Thoracic aorta (tissue), 2 donors: ENCODE data around the gene MPP3. TPM values are rescaled to one million over a fixed set of nuclear protein-coding genes. Genes with fewer than 3 reads are reported as not detected.
"Not testable (repeated sequence)": the region's sequence is repeated elsewhere in the genome, so short reads cannot be mapped to it uniquely, and the experiment has no call there.

Source experiments
- ATAC-seq: fragments of 150-250 bp; one replicate; pipeline ENCODE4 v1.8.0; 2017; ENCODE audit warnings: low read depth; ENCODE audit not compliant: insufficient number of reproducible peaks, low FRiP score
- DNase-seq: peaks from one replicate; pipeline ENCODE4 v3.0.0-alpha.2; 2020; ENCODE audit warnings: low spot score
- H3K27ac ChIP-seq, 2 donors: fragments of 200-600 bp; sonication (generic); 1 replicate in 1 of 2; 2 replicates in 1 of 2; pipeline ENCODE4 v1.5.1; 2016; ENCODE audit warnings: mild to moderate bottlenecking in 2 of 2, moderate library complexity in 2 of 2
- H3K27me3 ChIP-seq: fragments of 200-600 bp; sonication (generic); replicated peaks from 2 replicates; pipeline ENCODE4 v1.6.0; 2016; ENCODE audit warnings: mild to moderate bottlenecking; ENCODE audit not compliant: insufficient read depth
- H3K36me3 ChIP-seq: fragments of 200-600 bp; sonication (generic); one replicate; pipeline ENCODE4 v1.5.1; 2016
- H3K4me1 ChIP-seq, 2 donors: fragments of 200-600 bp; sonication (generic); 1 replicate in 1 of 2; 2 replicates in 1 of 2; pipeline versions ENCODE4 v1.5.1 to v1.6.0; 2016; ENCODE audit warnings: low read depth in 2 of 2, mild to moderate bottlenecking in 1 of 2; ENCODE audit not compliant: control insufficient read depth in 1 of 2
- H3K4me3 ChIP-seq: fragments of 200-600 bp; sonication (generic); 2 replicates; pipeline ENCODE4 v1.5.1; 2016; ENCODE audit warnings: mild to moderate bottlenecking
- H3K9me3 ChIP-seq: fragments of 200-600 bp; sonication (generic); 2 replicates; pipeline ENCODE4 v1.5.1; 2016
- total RNA-seq, 2 donors: library from RNA; depleted of rRNA; stranded (reverse); fragments of >200 nt; gene quantifications; one replicate each; pipeline versions ENCODE4 v1.1.0 to v1.2.3, GENCODE V29; 2016
- TF ChIP-seq, protein P1 (sequence below): fragments of 200-600 bp; sonication (generic); IDR thresholded peaks from one replicate; pipeline ENCODE4 v1.5.1; 2019; ENCODE audit warnings: antibody characterized with exemption

Gene MPP3
- total RNA-seq, 2 donors from 2014 or later: 32.8 to 73.8 TPM

DNA sequence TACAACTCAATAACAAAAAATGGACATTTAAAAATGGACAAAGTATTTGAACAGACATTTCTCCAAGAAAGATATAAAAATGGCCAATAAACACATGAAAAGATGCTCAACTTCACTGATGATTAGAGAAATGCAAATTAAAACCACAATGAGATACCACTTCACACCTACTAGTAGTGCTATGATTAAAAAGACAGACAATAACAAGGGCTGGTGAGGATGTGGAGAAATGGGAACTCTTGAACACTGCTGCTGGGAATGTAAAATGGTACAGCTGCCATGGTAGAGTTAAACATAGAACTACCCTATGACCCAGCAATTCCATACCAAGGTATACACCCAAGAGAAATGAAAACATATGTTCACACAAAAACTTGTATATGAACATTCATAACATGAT lies 27.8 kb downstream of the MPP3 start:
- no peaks in the 10 kb centered on the region for H3K4me1 ChIP-seq
- no peaks in the 10 kb centered on the region for H3K9me3 ChIP-seq
- no peak overlapping the region for H3K4me3 ChIP-seq
- no peak overlapping the region for H3K27ac ChIP-seq
- ATAC-seq: no peak
- TF ChIP-seq, protein P1, sequence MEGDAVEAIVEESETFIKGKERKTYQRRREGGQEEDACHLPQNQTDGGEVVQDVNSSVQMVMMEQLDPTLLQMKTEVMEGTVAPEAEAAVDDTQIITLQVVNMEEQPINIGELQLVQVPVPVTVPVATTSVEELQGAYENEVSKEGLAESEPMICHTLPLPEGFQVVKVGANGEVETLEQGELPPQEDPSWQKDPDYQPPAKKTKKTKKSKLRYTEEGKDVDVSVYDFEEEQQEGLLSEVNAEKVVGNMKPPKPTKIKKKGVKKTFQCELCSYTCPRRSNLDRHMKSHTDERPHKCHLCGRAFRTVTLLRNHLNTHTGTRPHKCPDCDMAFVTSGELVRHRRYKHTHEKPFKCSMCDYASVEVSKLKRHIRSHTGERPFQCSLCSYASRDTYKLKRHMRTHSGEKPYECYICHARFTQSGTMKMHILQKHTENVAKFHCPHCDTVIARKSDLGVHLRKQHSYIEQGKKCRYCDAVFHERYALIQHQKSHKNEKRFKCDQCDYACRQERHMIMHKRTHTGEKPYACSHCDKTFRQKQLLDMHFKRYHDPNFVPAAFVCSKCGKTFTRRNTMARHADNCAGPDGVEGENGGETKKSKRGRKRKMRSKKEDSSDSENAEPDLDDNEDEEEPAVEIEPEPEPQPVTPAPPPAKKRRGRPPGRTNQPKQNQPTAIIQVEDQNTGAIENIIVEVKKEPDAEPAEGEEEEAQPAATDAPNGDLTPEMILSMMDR: no peak
- no peak for DNase-seq
- peaks cover 16% of the 10 kb centered on the region for H3K36me3 ChIP-seq
- H3K27me3 ChIP-seq: no peaks in the 10 kb centered on the region

DNA sequence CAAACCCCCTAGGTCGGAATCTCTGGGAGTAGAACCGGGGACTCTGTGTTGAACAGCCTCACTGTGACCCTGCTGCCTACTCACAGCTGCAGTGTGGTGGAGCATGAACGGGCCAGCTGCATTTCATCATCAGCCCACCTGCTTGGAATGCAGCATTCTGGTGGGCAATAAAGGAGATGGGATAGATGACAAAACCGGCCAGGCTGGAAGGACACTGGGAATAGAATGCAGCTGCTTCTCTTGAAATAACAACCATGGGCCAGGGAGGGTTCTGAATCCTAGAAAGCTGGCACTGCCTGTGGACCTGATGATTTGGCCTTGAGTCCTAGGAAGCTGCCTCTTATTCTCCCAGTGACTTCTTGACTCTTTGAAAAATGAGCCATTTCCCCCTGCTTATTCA lies 29.2 kb downstream of the MPP3 start:
- ATAC-seq: no peak

DNA sequence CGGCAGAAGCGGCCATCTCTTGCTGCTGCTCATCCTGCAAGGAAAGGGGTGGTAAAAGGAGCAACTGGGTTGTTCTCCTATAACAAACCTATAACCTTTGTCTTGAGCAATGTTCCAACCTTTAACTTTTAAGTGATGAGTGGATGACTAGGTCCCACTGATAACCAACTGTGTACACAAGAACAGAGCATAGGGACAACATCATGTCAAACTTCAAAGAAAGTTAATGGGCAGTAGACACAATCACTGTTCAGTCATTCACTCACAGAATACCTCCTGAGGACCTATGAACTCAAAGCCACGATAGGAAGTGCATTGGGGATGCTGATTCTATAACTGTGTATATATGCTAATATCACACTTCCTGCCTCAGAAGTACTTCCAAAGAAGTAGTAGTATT lies 31.1 kb downstream of the MPP3 start:
- Histone ChIP-seq H3K4me1 (no peaks in the 10 kb centered on the region), H3K4me3 (no peak overlapping the region), H3K36me3 (peaks cover 7% of the 10 kb centered on the region), H3K27ac (no peak overlapping the region), H3K9me3 (no peaks in the 10 kb centered on the region), H3K27me3 (no peaks in the 10 kb centered on the region)
- ATAC-seq (no peak), DNase-seq (no peak)
- TF ChIP-seq, protein P1: no peak

More for the DNA sequence above, 29.2 kb downstream of the MPP3 start:
- H3K27ac ChIP-seq: no peak overlapping the region
- TF ChIP-seq, protein P1: no peak
- DNase-seq: no peak
- H3K9me3 ChIP-seq: no peaks in the 10 kb centered on the region
- H3K4me1 ChIP-seq: no peaks in the 10 kb centered on the region
- no peaks in the 10 kb centered on the region for H3K27me3 ChIP-seq
- no peak overlapping the region for H3K4me3 ChIP-seq
- H3K36me3 ChIP-seq: peaks cover 9% of the 10 kb centered on the region

DNA sequence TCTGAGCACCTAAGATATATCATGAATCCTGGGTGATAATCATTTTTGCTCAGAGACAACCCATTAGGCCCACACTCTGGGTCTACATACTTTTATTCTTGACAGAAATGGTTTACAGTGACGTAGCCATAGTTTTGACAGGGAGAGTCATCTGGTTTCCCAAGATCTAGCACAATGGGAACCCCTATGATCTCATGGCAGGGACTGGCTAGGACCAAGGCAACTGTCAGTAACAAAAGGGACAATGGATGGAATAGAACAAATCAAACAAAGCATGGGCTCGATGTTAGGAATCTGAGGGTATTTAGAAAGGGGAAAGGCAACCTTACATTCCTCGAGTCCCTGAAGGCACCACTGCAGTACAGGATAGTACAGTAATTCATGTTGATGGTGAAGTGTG lies 32.2 kb downstream of the MPP3 start:
- TF ChIP-seq, protein P1: no peak
- ATAC-seq (no peak), DNase-seq (no peak)
- peaks cover 7% of the 10 kb centered on the region for H3K36me3 ChIP-seq
- no peaks in the 10 kb centered on the region for H3K9me3 ChIP-seq
- no peak overlapping the region for H3K4me3 ChIP-seq
- H3K27me3 ChIP-seq: no peaks in the 10 kb centered on the region
- no peaks in the 10 kb centered on the region for H3K4me1 ChIP-seq
- no peak overlapping the region for H3K27ac ChIP-seq

DNA sequence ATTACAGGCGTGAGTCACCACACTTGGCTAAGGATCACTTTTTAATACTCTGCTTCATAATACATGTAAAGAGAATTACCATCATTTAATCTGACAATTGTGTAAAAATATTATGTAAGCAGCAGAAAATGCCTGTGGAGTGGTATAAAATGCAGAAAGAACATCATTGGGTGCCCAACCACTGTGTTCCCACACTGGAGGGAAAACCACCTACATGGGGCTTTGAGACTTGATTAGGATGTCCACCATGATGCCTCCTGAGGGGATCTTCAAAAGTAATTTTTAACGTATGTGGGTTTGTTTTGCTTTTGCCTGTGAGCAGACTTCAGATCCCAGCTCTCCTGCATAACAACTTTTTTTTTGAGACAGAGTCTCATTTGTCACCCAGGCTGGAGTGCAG lies 33.9 kb downstream of the MPP3 start:
- Histone ChIP-seq H3K4me3 (no peak overlapping the region), H3K9me3 (no peaks in the 10 kb centered on the region), H3K4me1 (no peaks in the 10 kb centered on the region), H3K27me3 (no peaks in the 10 kb centered on the region), H3K27ac (no peak overlapping the region), H3K36me3 (peaks cover 7% of the 10 kb centered on the region)
- TF ChIP-seq, protein P1: no peak
- DNase-seq (no peak), ATAC-seq (no peak)

DNA sequence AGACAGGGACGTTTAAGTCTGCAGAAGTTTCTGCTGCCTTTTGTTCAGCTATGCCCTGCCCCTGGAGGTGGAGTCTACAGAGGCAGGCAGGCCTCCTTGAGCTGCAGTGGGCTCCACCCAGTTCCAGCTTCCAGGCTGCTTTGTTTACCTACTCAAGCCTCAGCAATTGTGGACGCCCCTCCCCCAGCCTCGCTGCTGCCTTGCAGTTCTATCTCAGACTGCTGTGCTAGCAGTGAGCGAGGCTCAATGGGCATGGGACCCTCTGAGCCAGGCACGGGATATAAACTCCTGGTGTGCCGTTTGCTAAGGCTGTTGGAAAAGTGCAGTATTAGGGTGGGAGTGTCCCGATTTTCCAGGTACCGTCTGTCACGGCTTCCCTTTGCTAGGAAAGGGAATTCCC lies 34.9 kb downstream of the MPP3 start:
- not testable (repeated sequence) for H3K4me3 ChIP-seq, H3K36me3 ChIP-seq, DNase-seq, H3K4me1 ChIP-seq, ATAC-seq, H3K27me3 ChIP-seq, H3K9me3 ChIP-seq, H3K27ac ChIP-seq

DNA sequence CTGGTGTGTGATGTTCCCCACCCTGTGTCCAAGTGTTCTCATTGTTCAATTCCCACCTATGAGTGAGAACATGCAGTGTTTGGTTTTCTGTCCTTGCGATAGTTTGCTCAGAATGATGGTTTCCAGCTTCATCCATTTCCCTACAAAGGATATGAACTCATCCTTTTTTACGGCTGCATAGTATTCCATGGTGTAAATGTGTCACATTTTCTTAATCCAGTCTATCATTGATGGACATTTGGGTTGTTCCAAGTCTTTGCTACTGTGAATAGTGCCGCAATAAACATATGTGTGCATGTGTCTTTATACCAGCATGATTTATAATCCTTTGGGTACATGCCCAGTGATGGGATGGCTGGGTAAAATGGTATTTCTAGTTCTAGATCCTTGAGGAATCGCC lies 40.3 kb downstream of the MPP3 start:
- not testable (repeated sequence) for H3K27ac ChIP-seq, ATAC-seq, H3K4me1 ChIP-seq, H3K27me3 ChIP-seq, H3K36me3 ChIP-seq, H3K4me3 ChIP-seq, H3K9me3 ChIP-seq, DNase-seq
